ENCODE measurements around the gene URAD.

Gene URAD

DNA sequence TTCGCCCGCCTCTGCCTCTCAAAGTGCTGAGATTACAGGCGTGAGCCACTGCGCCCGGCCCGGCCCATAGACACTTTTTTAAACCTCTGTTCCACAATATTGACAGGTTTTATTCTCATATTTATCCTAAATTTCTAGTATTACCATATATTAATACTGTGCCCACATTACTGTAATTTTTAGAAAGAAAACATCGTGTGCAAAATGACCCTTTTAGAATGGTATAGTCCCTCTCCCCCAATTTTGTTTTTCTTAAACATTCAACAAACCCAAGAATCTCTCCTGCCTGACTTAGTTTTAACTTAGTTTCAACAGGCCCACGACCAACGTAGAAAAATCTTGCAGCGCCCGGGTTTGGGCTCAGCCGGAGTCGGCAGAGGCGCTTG lies 28.5 kb downstream of the URAD start:
- H3K4me1 ChIP-seq (ENCODE audit: control insufficient read depth, insufficient read depth, low read length, poor library complexity, severe bottlenecking) = peaks cover 15% of the 10 kb centered on the region
- H3K4me3 ChIP-seq (ENCODE audit: insufficient read depth, low read depth, low read length, poor library complexity, severe bottlenecking) = peak overlapping the region; percentile 41
- peaks cover 33% of the 10 kb centered on the region for H3K27me3 ChIP-seq (replicated peaks; ENCODE audit: control insufficient read depth, insufficient read depth, low read length, poor library complexity, severe bottlenecking)
- no peaks in the 10 kb centered on the region for H3K9me3 ChIP-seq (ENCODE audit: control insufficient read depth, low read length)
- no peak for DNase-seq
- no peak overlapping the region for H3K27ac ChIP-seq (ENCODE audit: insufficient read depth, low read length, poor library complexity, severe bottlenecking)
- no peaks in the 10 kb centered on the region for H3K36me3 ChIP-seq (ENCODE audit: control insufficient read depth, insufficient read depth, low read length)

DNA sequence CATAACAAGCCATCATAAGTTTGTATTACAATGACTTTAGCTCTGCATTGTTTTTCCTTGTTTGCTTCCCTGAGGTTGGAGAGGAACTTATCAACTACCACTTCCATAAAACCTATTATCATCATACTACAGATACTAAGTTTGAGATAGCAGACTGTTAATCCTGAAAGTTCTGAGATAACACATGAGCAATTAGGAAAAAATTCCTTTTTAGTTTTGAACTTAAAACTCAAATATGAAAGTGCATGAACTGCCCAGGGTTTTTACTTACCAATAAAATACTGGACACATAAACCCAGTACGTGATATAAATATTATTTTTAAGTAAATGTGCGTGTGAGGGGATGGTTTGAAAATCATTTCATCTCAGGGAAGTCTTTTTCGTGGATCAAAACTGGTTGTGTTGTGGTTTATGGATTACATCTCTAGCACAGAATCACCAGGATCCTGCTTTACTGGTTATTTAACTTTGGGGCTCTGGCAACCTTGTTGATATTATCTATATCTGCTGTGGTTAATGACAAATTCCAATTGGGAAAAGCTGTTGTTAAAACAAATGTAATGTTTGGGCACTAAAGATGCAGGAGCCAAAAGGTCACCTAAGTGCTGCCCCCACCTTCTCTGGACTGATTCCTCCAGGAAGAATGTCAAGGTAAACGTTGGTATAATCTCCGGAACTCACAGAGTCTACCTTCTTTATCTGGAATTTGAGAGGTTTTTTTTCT lies 31.8 kb downstream of the URAD start:
- DNase-seq = no peak
- no peak overlapping the region for H3K27ac ChIP-seq (ENCODE audit: insufficient read depth, low read length, poor library complexity, severe bottlenecking)
- no peak overlapping the region for H3K4me3 ChIP-seq (ENCODE audit: insufficient read depth, low read depth, low read length, poor library complexity, severe bottlenecking)
- peaks cover 46% of the 10 kb centered on the region for H3K27me3 ChIP-seq (replicated peaks; ENCODE audit: control insufficient read depth, insufficient read depth, low read length, poor library complexity, severe bottlenecking)
- peaks cover 29% of the 10 kb centered on the region for H3K4me1 ChIP-seq (ENCODE audit: control insufficient read depth, insufficient read depth, low read length, poor library complexity, severe bottlenecking)
- no peaks in the 10 kb centered on the region for H3K9me3 ChIP-seq (ENCODE audit: control insufficient read depth, low read length)
- H3K36me3 ChIP-seq (ENCODE audit: control insufficient read depth, insufficient read depth, low read length) = no peaks in the 10 kb centered on the region

DNA sequence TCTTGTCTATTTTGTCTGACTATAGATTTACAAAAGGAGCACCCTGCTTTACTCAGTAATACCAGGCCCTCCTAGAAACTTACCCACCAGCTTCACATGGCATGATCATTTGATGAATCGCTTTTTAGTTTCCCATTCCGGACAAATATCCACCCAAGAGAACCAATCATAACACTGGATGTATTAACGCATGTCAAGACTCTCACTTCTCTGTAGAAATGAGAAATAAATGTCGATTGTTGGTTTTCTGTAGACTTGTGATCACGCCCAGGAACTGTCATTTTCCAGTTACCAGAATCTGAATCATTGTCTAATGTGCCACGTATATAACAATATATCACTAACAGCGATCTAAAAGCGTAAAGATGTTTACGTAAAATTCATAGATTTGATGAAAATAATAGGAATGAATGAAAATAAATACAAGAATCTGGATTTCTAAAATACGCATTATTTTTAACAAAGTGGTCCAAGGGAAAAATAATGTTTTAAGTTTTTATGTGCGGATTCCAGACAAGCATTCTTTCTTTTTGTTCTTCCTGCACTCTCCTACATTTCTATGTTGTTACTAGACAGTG lies 33.4 kb downstream of the URAD start:
- Histone ChIP-seq H3K4me3 (ENCODE audit: insufficient read depth, low read depth, low read length, poor library complexity, severe bottlenecking) (no peak overlapping the region), H3K4me1 (ENCODE audit: control insufficient read depth, insufficient read depth, low read length, poor library complexity, severe bottlenecking) (peaks cover 16% of the 10 kb centered on the region), H3K27ac (ENCODE audit: insufficient read depth, low read length, poor library complexity, severe bottlenecking) (no peak overlapping the region), H3K36me3 (ENCODE audit: control insufficient read depth, insufficient read depth, low read length) (no peaks in the 10 kb centered on the region), H3K27me3 (replicated peaks; ENCODE audit: control insufficient read depth, insufficient read depth, low read length, poor library complexity, severe bottlenecking) (peaks cover 37% of the 10 kb centered on the region), H3K9me3 (ENCODE audit: control insufficient read depth, low read length) (no peaks in the 10 kb centered on the region)
- no peak for DNase-seq

DNA sequence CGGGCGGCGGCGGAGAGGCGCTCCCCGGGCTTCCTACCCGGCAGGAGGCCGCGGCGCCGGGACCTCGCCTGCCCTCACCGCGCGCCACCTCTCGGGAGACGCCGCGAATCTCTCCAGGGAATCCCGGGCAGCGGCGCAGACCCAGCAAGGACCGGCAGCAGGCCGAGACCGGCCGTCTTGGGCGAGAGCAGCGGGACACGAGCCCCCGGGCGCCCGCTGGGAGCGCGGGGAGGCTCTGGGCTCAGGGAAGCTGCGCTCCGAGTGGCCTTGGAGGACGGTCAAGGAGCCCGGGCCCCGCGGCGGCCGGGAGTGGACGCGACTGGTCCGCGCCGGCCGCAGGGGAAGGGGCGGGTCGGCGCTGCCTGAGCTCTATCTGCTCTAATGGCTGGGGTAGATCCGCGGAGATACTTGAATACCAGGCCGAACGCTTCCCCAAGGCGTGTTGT lies 34.1 kb downstream of the URAD start:
- no peaks in the 10 kb centered on the region for H3K36me3 ChIP-seq (ENCODE audit: control insufficient read depth, insufficient read depth, low read length)
- peaks cover 34% of the 10 kb centered on the region for H3K27me3 ChIP-seq (replicated peaks; ENCODE audit: control insufficient read depth, insufficient read depth, low read length, poor library complexity, severe bottlenecking)
- H3K4me1 ChIP-seq (ENCODE audit: control insufficient read depth, insufficient read depth, low read length, poor library complexity, severe bottlenecking) = peaks cover 14% of the 10 kb centered on the region
- H3K4me3 ChIP-seq (ENCODE audit: insufficient read depth, low read depth, low read length, poor library complexity, severe bottlenecking) = peak overlapping the region; percentile 53
- H3K27ac ChIP-seq (ENCODE audit: insufficient read depth, low read length, poor library complexity, severe bottlenecking) = no peak overlapping the region
- no peaks in the 10 kb centered on the region for H3K9me3 ChIP-seq (ENCODE audit: control insufficient read depth, low read length)
- no peak for DNase-seq

DNA sequence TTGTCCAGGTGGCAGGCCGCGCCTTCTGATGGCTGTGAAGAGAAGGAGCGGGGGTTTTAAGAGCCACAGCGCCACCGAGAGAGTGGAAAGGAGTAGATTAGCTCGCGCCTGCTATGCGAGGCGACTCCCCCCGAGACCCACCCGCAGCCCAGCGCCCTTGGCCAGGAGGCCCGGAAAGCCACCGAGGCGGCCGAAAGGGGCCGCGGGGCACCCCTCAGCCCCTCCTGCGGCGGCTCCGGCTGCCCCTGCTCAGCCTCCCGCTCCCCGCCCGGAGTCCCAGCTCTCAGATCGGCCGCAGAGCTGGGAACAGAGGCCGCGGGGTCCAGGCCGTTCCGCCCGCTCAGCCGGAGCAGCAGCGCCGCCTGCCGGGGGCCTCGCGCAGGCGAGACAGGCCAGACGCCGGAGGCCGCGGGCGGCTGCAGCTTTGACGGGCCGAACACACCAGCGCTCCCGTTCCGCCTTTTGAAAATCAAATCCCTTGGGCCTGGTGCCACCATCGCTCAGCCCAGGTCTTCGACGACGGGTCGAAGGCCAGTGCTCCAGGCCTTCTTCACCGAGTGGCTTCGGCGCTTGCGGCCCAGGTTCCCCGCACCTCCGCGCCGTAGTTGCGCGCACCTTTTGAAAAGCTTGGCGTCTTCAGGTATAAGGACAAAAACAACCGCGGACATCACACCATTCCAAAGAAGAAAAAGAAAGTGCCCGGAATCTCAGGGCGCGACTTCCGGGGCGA lies 34.7 kb downstream of the URAD start:
- Histone ChIP-seq H3K4me3 (ENCODE audit: insufficient read depth, low read depth, low read length, poor library complexity, severe bottlenecking) (peak overlapping the region; percentile 53), H3K4me1 (ENCODE audit: control insufficient read depth, insufficient read depth, low read length, poor library complexity, severe bottlenecking) (peaks cover 14% of the 10 kb centered on the region), H3K27ac (ENCODE audit: insufficient read depth, low read length, poor library complexity, severe bottlenecking) (no peak overlapping the region), H3K36me3 (ENCODE audit: control insufficient read depth, insufficient read depth, low read length) (no peaks in the 10 kb centered on the region), H3K27me3 (replicated peaks; ENCODE audit: control insufficient read depth, insufficient read depth, low read length, poor library complexity, severe bottlenecking) (peaks cover 32% of the 10 kb centered on the region), H3K9me3 (ENCODE audit: control insufficient read depth, low read length) (no peaks in the 10 kb centered on the region)
- peak in 2 of 3 donors; percentile 14 to 21 for DNase-seq

DNA sequence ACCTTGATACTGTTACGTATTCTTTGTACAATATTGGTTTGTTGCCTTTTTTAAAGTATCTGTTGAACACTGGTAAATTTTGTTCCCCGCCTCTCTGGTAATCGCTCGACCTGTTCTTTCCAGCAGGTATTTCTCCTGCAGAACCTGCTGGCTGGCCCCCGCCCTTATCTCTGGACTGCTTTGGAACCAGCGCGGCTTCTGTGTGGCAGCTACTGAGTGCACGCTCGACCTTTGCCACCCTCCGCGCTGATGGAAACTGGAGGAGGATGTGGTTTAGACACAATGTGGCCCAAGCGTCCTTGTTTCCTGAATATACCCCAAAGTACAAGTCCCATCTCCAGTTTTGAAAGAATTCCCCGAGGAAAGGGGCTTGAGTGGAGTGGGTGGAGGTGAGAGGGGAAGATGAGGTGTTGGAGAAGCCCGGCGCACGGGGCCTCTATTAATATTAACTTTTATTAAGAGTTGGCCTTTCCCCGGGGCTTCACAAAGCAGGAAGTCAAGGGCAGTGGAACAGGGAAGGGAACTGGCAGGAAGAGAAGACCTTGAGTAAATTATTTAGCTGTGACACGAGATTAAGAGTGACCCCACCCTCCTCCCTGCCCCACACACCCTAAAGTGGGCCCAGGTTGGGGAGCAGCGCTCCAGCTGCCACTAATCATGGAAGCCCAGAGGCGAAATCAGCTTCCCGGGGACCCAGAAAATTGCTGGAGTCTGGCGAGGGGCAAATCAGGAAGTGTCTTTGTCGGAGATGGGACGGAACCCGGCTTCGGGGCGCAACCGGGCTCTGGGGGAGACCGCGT lies 35.4 kb downstream of the URAD start:
- Histone ChIP-seq H3K27ac (ENCODE audit: insufficient read depth, low read length, poor library complexity, severe bottlenecking) (no peak overlapping the region), H3K36me3 (ENCODE audit: control insufficient read depth, insufficient read depth, low read length) (no peaks in the 10 kb centered on the region), H3K4me1 (ENCODE audit: control insufficient read depth, insufficient read depth, low read length, poor library complexity, severe bottlenecking) (peaks cover 14% of the 10 kb centered on the region), H3K9me3 (ENCODE audit: control insufficient read depth, low read length) (no peaks in the 10 kb centered on the region), H3K27me3 (replicated peaks; ENCODE audit: control insufficient read depth, insufficient read depth, low read length, poor library complexity, severe bottlenecking) (peaks cover 31% of the 10 kb centered on the region), H3K4me3 (ENCODE audit: insufficient read depth, low read depth, low read length, poor library complexity, severe bottlenecking) (no peak overlapping the region)
- DNase-seq = no peak

DNA sequence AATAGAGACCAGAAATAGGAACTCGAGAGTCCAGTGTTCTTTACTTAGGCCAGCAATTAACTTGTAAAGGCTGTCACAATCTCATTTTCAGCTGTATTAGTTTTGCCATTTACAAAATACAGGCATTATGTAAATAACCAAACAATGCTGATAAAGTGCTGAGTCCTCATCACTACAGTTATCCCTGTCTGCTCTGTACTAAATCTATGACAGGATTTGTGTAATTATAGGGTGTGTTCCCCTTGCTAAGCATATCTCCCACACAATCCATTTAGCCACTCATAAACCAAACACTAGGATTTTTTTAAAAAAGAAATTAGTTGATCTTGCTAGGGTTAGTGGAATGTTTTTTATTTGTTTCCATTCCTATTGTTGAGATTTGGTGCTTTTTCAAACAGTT lies 45.5 kb downstream of the URAD start:
- H3K9me3 ChIP-seq (ENCODE audit: control insufficient read depth, low read length) = no peaks in the 10 kb centered on the region
- DNase-seq = no peak

DNA sequence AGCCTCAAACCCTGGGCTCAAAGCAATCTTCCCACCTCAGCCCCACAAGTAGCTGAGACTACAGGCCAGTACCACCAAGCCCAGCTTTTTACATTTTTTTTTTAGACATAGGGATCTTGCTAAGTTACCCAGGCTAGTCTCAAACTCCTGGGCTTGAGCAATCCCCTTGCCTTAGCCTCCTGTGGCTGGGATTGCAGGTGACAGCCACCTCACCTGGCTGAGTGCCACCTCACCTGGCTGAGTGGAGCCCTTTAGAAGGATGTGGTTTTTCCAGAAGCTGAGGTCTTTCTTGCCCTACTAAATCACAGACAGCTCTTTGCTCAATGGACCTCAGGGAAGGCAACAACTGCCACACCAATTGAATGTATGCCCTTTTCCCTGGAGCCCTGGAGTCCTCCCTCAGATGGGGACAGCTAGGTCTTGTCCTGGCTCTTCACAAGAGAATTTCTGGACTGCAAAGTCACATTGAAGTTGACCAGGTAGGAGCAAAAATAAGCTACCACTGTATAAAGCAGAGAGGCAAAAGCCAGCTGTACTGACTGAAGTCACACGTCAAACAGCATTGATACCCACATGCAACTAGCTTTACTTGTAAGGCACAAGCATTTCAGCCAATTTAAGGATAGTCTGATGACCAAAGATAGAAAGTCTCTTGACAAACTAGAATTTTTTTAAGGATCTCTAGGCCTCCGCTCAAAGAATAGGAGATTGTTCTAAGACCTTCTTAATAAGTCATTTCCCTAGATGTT lies 54.7 kb downstream of the URAD start:
- Histone ChIP-seq H3K4me1 (ENCODE audit: control insufficient read depth, insufficient read depth, low read length, poor library complexity, severe bottlenecking) (no peaks in the 10 kb centered on the region), H3K4me3 (ENCODE audit: insufficient read depth, low read depth, low read length, poor library complexity, severe bottlenecking) (no peak overlapping the region), H3K27ac (ENCODE audit: insufficient read depth, low read length, poor library complexity, severe bottlenecking) (no peak overlapping the region), H3K9me3 (ENCODE audit: control insufficient read depth, low read length) (no peaks in the 10 kb centered on the region), H3K36me3 (ENCODE audit: control insufficient read depth, insufficient read depth, low read length) (no peaks in the 10 kb centered on the region), H3K27me3 (replicated peaks; ENCODE audit: control insufficient read depth, insufficient read depth, low read length, poor library complexity, severe bottlenecking) (peaks cover 8% of the 10 kb centered on the region)
- no peak for DNase-seq

More for the DNA sequence above, 45.5 kb downstream of the URAD start:
- Histone ChIP-seq H3K36me3 (ENCODE audit: control insufficient read depth, insufficient read depth, low read length) (no peaks in the 10 kb centered on the region), H3K4me1 (ENCODE audit: control insufficient read depth, insufficient read depth, low read length, poor library complexity, severe bottlenecking) (no peaks in the 10 kb centered on the region), H3K27ac (ENCODE audit: insufficient read depth, low read length, poor library complexity, severe bottlenecking) (no peak overlapping the region), H3K27me3 (replicated peaks; ENCODE audit: control insufficient read depth, insufficient read depth, low read length, poor library complexity, severe bottlenecking) (peaks cover under 1% of the 10 kb centered on the region), H3K4me3 (ENCODE audit: insufficient read depth, low read depth, low read length, poor library complexity, severe bottlenecking) (no peak overlapping the region)

DNA sequence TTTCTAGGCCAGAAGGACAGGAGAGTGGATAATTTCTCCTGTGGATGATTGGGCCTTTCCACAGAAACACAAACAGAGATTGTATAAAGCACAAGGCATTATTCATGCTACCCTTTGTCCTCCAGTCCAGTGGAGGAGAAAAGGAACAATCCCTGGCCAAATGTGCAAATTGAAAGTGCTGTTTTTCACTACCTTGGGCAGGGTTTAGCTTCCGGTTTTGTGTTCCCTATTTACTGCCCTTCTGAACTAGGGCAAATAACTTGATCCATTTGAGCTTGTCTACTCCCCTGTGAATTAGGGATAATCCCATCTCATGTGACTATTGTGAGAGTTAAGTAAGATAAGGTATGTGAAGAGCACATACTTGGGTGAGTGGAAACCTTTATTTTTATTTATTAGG lies 55.4 kb downstream of the URAD start:
- H3K27me3 ChIP-seq (replicated peaks; ENCODE audit: control insufficient read depth, insufficient read depth, low read length, poor library complexity, severe bottlenecking) = peaks cover 14% of the 10 kb centered on the region
- no peaks in the 10 kb centered on the region for H3K9me3 ChIP-seq (ENCODE audit: control insufficient read depth, low read length)

More for the DNA sequence above, 55.4 kb downstream of the URAD start:
- Histone ChIP-seq H3K4me1 (ENCODE audit: control insufficient read depth, insufficient read depth, low read length, poor library complexity, severe bottlenecking) (no peaks in the 10 kb centered on the region), H3K36me3 (ENCODE audit: control insufficient read depth, insufficient read depth, low read length) (no peaks in the 10 kb centered on the region), H3K27ac (ENCODE audit: insufficient read depth, low read length, poor library complexity, severe bottlenecking) (no peak overlapping the region), H3K4me3 (ENCODE audit: insufficient read depth, low read depth, low read length, poor library complexity, severe bottlenecking) (no peak overlapping the region)
- DNase-seq = no peak

All from effector memory CD4-positive, alpha-beta T cell (primary cell).